ENCODE measurements around the gene FBXL16. TPM values are rescaled to one million over a fixed set of nuclear protein-coding genes. Genes with fewer than 3 reads are reported as not detected.

The FBXL16 gene
- total RNA-seq, 3 donors from 2014 or later = 2.6 to 4.2 TPM; not detected in 1

- DNase-seq (ENCODE audit: low spot score in 2 of 2) = no peak
- intact Hi-C loops (cut with DNase I; ENCODE audit: low total_unique reads) = no loop called here
- Histone ChIP-seq H3K9me3 (no peaks in the 10 kb centered on the region), H3K4me1 (peaks cover 14 to 24% of the 10 kb centered on the region in 2 donors), H3K36me3 (no peaks in the 10 kb centered on the region), H3K27ac (no peak overlapping the region), H3K4me3 (no peak overlapping the region), H3K27me3 (no peaks in the 10 kb centered on the region)
- TF ChIP-seq POLR2A (IDR thresholded peaks at IDR 0.05) = no peak
- TF ChIP-seq CTCF (IDR thresholded peaks at IDR 0.05) = no peak
- no peak for TF ChIP-seq POLR2AphosphoS5 (IDR thresholded peaks at IDR 0.05)
Measured at GRCh38 chr16:718389-718788, 12.8 kb upstream of the FBXL16 start.

- Histone ChIP-seq H3K4me3 (no peak overlapping the region), H3K9me3 (no peaks in the 10 kb centered on the region), H3K27me3 (no peaks in the 10 kb centered on the region), H3K27ac (no peak overlapping the region), H3K4me1 (peaks cover 14 to 24% of the 10 kb centered on the region in 2 donors), H3K36me3 (no peaks in the 10 kb centered on the region)
- TF ChIP-seq CTCF (IDR thresholded peaks at IDR 0.05) (no peak), POLR2AphosphoS5 (IDR thresholded peaks at IDR 0.05) (no peak), POLR2A (IDR thresholded peaks at IDR 0.05) (no peak)
- DNase-seq (ENCODE audit: low spot score in 2 of 2) = no peak
- intact Hi-C loops (cut with DNase I; ENCODE audit: low total_unique reads) = loop anchor here (2.0 kb wide), 1 partner anchor 67 kb away; no protein-coding TSS in a partner anchor
Measured at GRCh38 chr16:717450-718245, 12.0 kb upstream of the FBXL16 start.

GRCh38 chr16:716768-717325 is 11.2 kb upstream of the FBXL16 start:
- Histone ChIP-seq H3K27ac (no peak overlapping the region), H3K4me1 (peaks cover 14 to 22% of the 10 kb centered on the region in 2 donors), H3K27me3 (peaks cover 0 to 3% of the 10 kb centered on the region in 2 donors), H3K9me3 (no peaks in the 10 kb centered on the region), H3K4me3 (peak overlapping the region in 1 of 3 donors; percentile 96), H3K36me3 (no peaks in the 10 kb centered on the region)
- intact Hi-C loops (cut with DNase I; ENCODE audit: low total_unique reads) = loop anchor here (2.0 kb wide), 1 partner anchor 68 kb away; no protein-coding TSS in a partner anchor
- DNase-seq (ENCODE audit: low spot score in 2 of 2) = no peak
- no peak for TF ChIP-seq POLR2A (IDR thresholded peaks at IDR 0.05)
- no peak for TF ChIP-seq CTCF (IDR thresholded peaks at IDR 0.05)
- TF ChIP-seq POLR2AphosphoS5 (IDR thresholded peaks at IDR 0.05) = no peak

GRCh38 chr16:716200-716568 is 10.6 kb upstream of the FBXL16 start:
- peak overlapping the region in 2 of 3 donors; percentile 72 to 96 for H3K4me3 ChIP-seq
- no peaks in the 10 kb centered on the region for H3K36me3 ChIP-seq
- peaks cover 3 to 9% of the 10 kb centered on the region in 2 donors for H3K27me3 ChIP-seq
- TF ChIP-seq POLR2A (IDR thresholded peaks at IDR 0.05) = no peak
- no peak for TF ChIP-seq POLR2AphosphoS5 (IDR thresholded peaks at IDR 0.05)
- no peaks in the 10 kb centered on the region for H3K9me3 ChIP-seq
- intact Hi-C loops (cut with DNase I; ENCODE audit: low total_unique reads) = loop anchor here (2.0 kb wide), 1 partner anchor 69 kb away; no protein-coding TSS in a partner anchor
- H3K4me1 ChIP-seq = peaks cover 8 to 17% of the 10 kb centered on the region in 2 donors
- DNase-seq (ENCODE audit: low spot score in 2 of 2) = peak in 1 of 2 donors; percentile 74
- H3K27ac ChIP-seq = no peak overlapping the region

- TF ChIP-seq POLR2A (IDR thresholded peaks at IDR 0.05) (no peak), CTCF (IDR thresholded peaks at IDR 0.05) (no peak), POLR2AphosphoS5 (IDR thresholded peaks at IDR 0.05) (no peak)
- Histone ChIP-seq H3K27ac (no peak overlapping the region), H3K36me3 (no peaks in the 10 kb centered on the region), H3K4me1 (peaks cover 8 to 17% of the 10 kb centered on the region in 2 donors), H3K9me3 (no peaks in the 10 kb centered on the region), H3K4me3 (peak overlapping the region; percentile 65 to 96 (median 72)), H3K27me3 (peaks cover 6 to 15% of the 10 kb centered on the region in 2 donors)
- intact Hi-C loops (cut with DNase I; ENCODE audit: low total_unique reads) = loop anchor here (2.0 kb wide), 1 partner anchor 69 kb away; no protein-coding TSS in a partner anchor
- DNase-seq (ENCODE audit: low spot score in 2 of 2) = no peak
Measured at GRCh38 chr16:715477-716199, 10.0 kb upstream of the FBXL16 start.

Measured in breast epithelium (tissue), 4 donors.